CD4-positive, alpha-beta T cell treated with Interferon gamma for 1 hour (primary cell): ENCODE measurements around the gene SFXN5.
"Not testable (repeated sequence)": the region's sequence is repeated elsewhere in the genome, so short reads cannot be mapped to it uniquely, and the experiment has no call there.

Source experiments
- DNase-seq: peaks from one replicate; pipeline ENCODE4 v3.0.0-alpha.2; 2020

Gene SFXN5

GRCh38 chr2:73101626-73102256 lies 30.2 kb upstream of the SFXN5 start:
- DNase-seq = no peak

DNA sequence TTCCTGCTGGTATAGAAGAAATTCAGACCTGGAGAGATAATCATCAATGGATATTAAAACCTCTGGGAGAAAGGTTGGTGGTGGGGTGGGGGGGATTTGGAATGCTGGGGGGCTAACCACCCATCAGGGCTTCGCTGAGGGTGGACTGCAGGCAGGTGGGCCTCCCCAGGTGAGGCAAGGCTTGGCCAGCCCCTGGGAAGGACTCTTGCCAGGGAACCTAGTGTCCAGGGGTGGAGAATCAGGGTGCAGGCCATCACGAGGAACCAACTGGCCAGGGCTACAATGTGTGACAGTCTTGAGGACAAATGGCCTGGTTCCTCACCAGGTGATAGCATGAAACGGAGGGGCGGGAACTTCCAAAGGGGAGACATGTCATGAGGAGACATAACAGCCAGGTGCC lies 29.4 kb upstream of the SFXN5 start:
- DNase-seq = no peak

GRCh38 chr2:73099486-73099885 lies 28.0 kb upstream of the SFXN5 start:
- no peak for DNase-seq

DNA sequence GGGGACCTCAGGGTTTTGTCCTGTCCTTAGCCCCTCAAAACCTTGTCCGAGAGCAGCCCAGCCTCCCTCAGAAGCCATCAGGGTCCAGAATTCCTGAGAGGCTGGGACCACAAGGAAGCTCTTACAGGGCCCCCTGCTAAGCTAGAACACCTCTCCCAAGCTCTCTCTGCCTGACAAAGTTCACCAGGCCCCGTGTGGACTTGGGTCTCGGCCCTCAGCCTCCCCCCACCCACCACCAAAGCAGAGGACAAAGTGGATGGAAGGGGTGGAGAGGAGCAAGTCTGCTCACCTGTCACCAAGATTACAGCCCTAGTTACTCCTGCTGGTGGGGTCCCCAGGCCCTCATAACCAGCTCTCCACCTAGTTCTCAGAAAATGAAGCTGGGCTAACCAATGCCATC lies 24.4 kb upstream of the SFXN5 start:
- no peak for DNase-seq

DNA sequence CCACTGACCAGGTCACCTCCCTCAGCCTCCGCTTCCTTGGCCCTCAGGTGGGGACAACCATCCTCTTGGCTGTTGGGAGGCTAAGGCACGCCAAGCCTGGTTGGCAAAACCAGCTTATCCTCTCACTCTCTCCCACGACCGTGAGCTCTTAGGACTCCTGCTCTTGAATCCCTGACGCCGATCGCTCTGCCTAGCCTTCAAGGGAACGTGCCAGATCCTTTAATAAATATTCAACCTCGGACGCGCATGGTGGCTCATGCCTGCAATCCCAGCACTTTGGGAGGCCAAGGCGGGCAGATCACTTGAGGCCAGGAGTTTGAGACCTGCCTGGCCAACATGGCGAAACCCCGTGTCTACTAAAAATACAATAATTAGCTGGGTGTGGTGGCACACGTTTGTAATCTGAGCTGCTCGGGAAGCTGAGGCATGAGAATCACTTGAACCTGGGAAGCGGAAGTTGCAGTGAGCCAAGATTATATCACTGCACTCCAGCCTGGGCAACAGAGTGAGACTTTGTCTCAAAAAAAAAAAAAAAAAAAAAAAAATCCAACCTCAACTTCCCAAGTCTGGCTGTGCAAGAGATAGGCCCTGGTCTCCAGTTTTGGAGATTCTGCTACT lies 22.2 kb upstream of the SFXN5 start:
- not testable (repeated sequence) for DNase-seq

DNA sequence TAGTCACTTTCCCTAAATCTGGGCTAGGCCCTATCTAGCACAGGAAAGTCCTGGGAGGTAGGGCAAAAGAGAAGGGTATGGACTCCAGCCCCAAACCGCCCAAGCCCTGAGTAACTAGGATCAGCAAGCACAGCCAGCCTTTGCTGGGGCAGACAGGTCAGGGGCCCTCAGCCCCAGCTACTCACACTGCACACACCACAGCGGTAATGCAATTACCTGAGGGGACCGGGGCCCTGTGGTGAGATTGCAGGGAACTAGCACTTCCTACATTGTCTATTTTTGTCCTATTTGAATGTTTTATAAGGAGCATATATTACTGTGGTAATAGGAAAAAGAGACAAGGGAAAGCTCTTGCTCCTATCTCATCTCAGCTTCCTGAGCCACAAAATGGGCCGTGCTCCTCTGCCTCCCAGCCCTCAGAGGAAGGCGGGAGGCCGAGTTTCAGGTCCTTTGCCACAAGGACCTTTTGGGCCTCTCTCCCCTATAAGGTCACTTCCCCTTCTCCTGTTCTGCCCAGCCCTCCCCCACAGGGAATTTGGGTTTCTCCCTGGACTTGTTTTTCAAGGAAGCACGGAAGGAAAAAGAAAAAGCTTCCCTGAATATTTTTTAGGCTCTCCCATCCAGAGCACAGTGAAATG lies 20.8 kb upstream of the SFXN5 start:
- DNase-seq = no peak

- DNase-seq = no peak
Observed at GRCh38 chr2:73091696-73092095, 20.2 kb upstream of the SFXN5 start.

GRCh38 chr2:73091164-73091563 lies 19.7 kb upstream of the SFXN5 start:
- no peak for DNase-seq

- DNase-seq = no peak
Observed at GRCh38 chr2:73089270-73090030, 17.9 kb upstream of the SFXN5 start.

GRCh38 chr2:73088703-73089102 lies 17.2 kb upstream of the SFXN5 start:
- no peak for DNase-seq

DNA sequence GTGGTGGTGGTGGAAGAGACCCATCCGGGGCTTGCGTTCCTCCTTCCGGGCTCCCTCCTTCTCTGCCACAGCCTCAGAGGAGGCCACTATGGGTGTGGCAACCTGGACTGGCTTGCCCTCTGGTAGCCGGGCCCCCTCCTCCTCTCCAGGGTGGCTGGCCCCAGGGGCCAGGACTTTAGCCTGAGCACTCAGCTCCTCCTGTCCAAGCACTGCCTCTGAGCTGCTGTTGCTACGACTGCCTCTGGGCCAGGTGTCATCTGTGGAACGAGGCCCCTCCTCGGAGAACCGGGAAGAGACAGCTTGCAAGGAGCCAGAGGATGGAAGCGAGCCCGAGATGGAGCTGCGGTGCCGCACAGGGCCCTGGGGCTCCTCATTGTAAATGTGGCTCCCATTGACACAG lies 16.7 kb upstream of the SFXN5 start:
- DNase-seq = no peak

GRCh38 chr2:73087311-73087710 lies 15.8 kb upstream of the SFXN5 start:
- DNase-seq = no peak

- peak; percentile 75 for DNase-seq
Observed at GRCh38 chr2:73085691-73086090, 14.2 kb upstream of the SFXN5 start.

- DNase-seq = no peak
Observed at GRCh38 chr2:73084971-73085370, 13.5 kb upstream of the SFXN5 start.

GRCh38 chr2:73083886-73084800 lies 12.6 kb upstream of the SFXN5 start:
- DNase-seq = no peak

- no peak for DNase-seq
Observed at GRCh38 chr2:73082523-73083410, 11.3 kb upstream of the SFXN5 start.

- no peak for DNase-seq
Observed at GRCh38 chr2:73081181-73081671, 9.7 kb upstream of the SFXN5 start.

DNA sequence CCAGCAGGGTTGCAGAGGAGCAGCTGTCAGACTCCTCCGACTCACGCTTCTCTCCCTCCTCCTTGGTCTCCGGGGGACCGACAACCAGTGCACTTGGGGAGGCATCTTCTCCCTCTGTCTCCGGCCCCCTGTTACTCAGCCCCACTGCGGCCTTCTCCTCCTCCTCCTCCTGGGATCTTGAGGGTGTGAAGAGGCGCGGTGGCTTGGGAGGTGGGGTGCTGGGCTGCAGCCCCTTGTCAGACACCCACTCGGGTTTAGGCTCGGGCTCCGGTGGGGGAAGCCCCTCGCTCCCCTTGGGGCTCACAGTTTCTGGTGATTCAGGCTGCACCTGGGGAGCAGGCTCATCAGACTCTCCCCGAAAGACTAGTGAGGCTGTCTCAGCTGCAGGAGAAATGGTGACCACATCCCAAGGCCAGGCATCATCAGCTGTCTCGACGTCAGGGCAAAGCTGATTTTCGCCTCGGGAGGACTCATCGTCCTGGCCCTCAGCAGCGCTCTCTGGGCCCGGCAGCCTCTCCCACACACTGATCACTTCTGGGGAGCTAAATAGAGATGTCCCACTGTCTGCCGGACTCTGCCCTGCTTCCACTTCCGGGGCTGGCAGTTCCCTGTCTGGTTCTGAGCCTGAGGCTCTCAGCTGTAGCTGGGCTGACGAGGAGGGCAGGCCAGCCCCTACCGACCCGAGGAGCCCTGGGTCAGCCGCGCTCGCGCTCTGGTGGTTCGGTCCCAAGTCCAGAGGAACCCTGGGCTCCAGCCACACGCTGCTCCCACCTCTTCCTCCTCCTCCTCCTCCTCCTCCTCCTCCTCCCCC lies 9.0 kb upstream of the SFXN5 start:
- DNase-seq = no peak

GRCh38 chr2:73079636-73080035 lies 8.1 kb upstream of the SFXN5 start:
- DNase-seq = no peak
